ENCODE measurements around the gene CTNNBIP1. TPM values are rescaled to one million over a fixed set of nuclear protein-coding genes. Genes with fewer than 3 reads are reported as not detected.

CTNNBIP1 gene
- total RNA-seq, 2 donors from 2014 or later, result 65.0 to 69.5 TPM

- Histone ChIP-seq H3K27me3 (ENCODE audit: control insufficient read depth, insufficient read depth, low read length, poor library complexity, severe bottlenecking) (no peaks in the 10 kb centered on the region), H3K9me3 (ENCODE audit: control insufficient read depth, low read length) (peaks cover 20% of the 10 kb centered on the region), H3K4me3 (ENCODE audit: low read length) (no peak overlapping the region), H3K36me3 (ENCODE audit: control insufficient read depth, insufficient read depth, low read length) (peaks cover 12% of the 10 kb centered on the region), H3K9ac (ENCODE audit: extremely low read depth, low read length, poor library complexity, severe bottlenecking) (no peak overlapping the region), H3K4me1 (ENCODE audit: control insufficient read depth, insufficient read depth, low read length) (peaks cover 12% of the 10 kb centered on the region), H3K27ac (ENCODE audit: low read depth, low read length) (no peak overlapping the region)
- Mint-ChIP-seq H3K36me3 (ENCODE audit: low read depth) (peaks cover 17% of the 10 kb centered on the region), H3K27ac (no peak overlapping the region), H3K27me3 (ENCODE audit: insufficient read depth) (no peaks in the 10 kb centered on the region), H3K4me3 (no peak overlapping the region), H3K9me3 (peaks cover 3% of the 10 kb centered on the region), H3K4me1 (peaks cover 20% of the 10 kb centered on the region)
- 90 to 92% methylated on average over 15 to 18 of the region's 18 CpGs for WGBS, 2 experiments (ENCODE audit: insufficient coverage in 1 of 2, insufficient read length in 1 of 2)
- TF ChIP-seq CTCF (conservative IDR thresholded peaks at IDR 0.05), result no peak
- peak; percentile 73 for DNase-seq
Observed at GRCh38 chr1:9850442-9851162, 59.5 kb downstream of the CTNNBIP1 start.

- H3K36me3 Mint-ChIP-seq (ENCODE audit: low read depth), result peaks cover 12% of the 10 kb centered on the region
- no peak for TF ChIP-seq CTCF (conservative IDR thresholded peaks at IDR 0.05)
- H3K4me3 ChIP-seq (ENCODE audit: low read length), result no peak overlapping the region
- peaks cover 12% of the 10 kb centered on the region for H3K4me1 ChIP-seq (ENCODE audit: control insufficient read depth, insufficient read depth, low read length)
- H3K4me1 Mint-ChIP-seq, result peaks cover 23% of the 10 kb centered on the region
- peak; percentile 62 for DNase-seq
- no peaks in the 10 kb centered on the region for H3K27me3 ChIP-seq (ENCODE audit: control insufficient read depth, insufficient read depth, low read length, poor library complexity, severe bottlenecking)
- peaks cover 13% of the 10 kb centered on the region for H3K9me3 ChIP-seq (ENCODE audit: control insufficient read depth, low read length)
- WGBS, 2 experiments (ENCODE audit: insufficient coverage in 1 of 2, insufficient read length in 1 of 2), result 91% methylated on average over 8 to 19 of the region's 20 CpGs
- H3K36me3 ChIP-seq (ENCODE audit: control insufficient read depth, insufficient read depth, low read length), result peaks cover 8% of the 10 kb centered on the region
- H3K9ac ChIP-seq (ENCODE audit: extremely low read depth, low read length, poor library complexity, severe bottlenecking), result no peak overlapping the region
- no peak overlapping the region for H3K27ac Mint-ChIP-seq
- H3K27ac ChIP-seq (ENCODE audit: low read depth, low read length), result no peak overlapping the region
- H3K9me3 Mint-ChIP-seq, result peaks cover 3% of the 10 kb centered on the region
- H3K27me3 Mint-ChIP-seq (ENCODE audit: insufficient read depth), result no peaks in the 10 kb centered on the region
- no peak overlapping the region for H3K4me3 Mint-ChIP-seq
Observed at GRCh38 chr1:9849691-9850441, 60.2 kb downstream of the CTNNBIP1 start.

GRCh38 chr1:9848022-9848421 is 62.0 kb downstream of the CTNNBIP1 start:
- H3K27ac Mint-ChIP-seq, result peak overlapping the region; percentile 27
- TF ChIP-seq CTCF (conservative IDR thresholded peaks at IDR 0.05), result no peak
- Histone ChIP-seq H3K4me3 (ENCODE audit: low read length) (no peak overlapping the region), H3K9me3 (ENCODE audit: control insufficient read depth, low read length) (no peaks in the 10 kb centered on the region), H3K9ac (ENCODE audit: extremely low read depth, low read length, poor library complexity, severe bottlenecking) (no peak overlapping the region), H3K27me3 (ENCODE audit: control insufficient read depth, insufficient read depth, low read length, poor library complexity, severe bottlenecking) (no peaks in the 10 kb centered on the region), H3K27ac (ENCODE audit: low read depth, low read length) (no peak overlapping the region), H3K36me3 (ENCODE audit: control insufficient read depth, insufficient read depth, low read length) (no peaks in the 10 kb centered on the region), H3K4me1 (ENCODE audit: control insufficient read depth, insufficient read depth, low read length) (peaks cover 12% of the 10 kb centered on the region)
- H3K36me3 Mint-ChIP-seq (ENCODE audit: low read depth), result no peaks in the 10 kb centered on the region
- WGBS, 2 experiments (ENCODE audit: insufficient coverage in 1 of 2, insufficient read length in 1 of 2), result 57 to 78% methylated on average over 1 to 8 of the region's 8 CpGs
- no peak for DNase-seq
- H3K9me3 Mint-ChIP-seq, result no peaks in the 10 kb centered on the region
- no peaks in the 10 kb centered on the region for H3K27me3 Mint-ChIP-seq (ENCODE audit: insufficient read depth)
- H3K4me3 Mint-ChIP-seq, result no peak overlapping the region
- H3K4me1 Mint-ChIP-seq, result peaks cover 25% of the 10 kb centered on the region

Measured in endodermal cell (in vitro differentiated cells).